H1 (cell line): ENCODE data around the gene SNRPA1. TPM values are rescaled to one million over a fixed set of nuclear protein-coding genes. Genes with fewer than 3 reads are reported as not detected.

Experiments
- CTCF ChIA-PET: fragments of 300-600 bp; sonication (Branson Sonifier 250); formaldehyde crosslinking; loops from one replicate; lab custom pipeline; 2021; ENCODE audit not compliant: partially characterized antibody; lab: Charles Lee
- POLR2A ChIA-PET: fragments of 300-600 bp; sonication (Branson Sonifier 250); formaldehyde crosslinking; loops from one replicate; lab custom pipeline; 2021; ENCODE audit warnings: inconsistent platforms; ENCODE audit not compliant: partially characterized antibody; lab: Charles Lee
- DNase-seq, 2 experiments: peaks; one replicate each; pipeline versions ENCODE4 v3.0.0 to v3.0.0-alpha.2; 2010 to 2022; ENCODE audit warnings: low spot score in 2 of 2, low read depth in 1 of 2, mixed read lengths in 1 of 2
- FAIRE-seq: peaks from 2 replicates; lab custom pipeline; 2011; peaks lifted over from hg19 to GRCh38; lab: Jason Lieb, UNC
- H2AFZ ChIP-seq: 2 replicates; pipeline ENCODE4 v1.8.1; 2012; ENCODE audit warnings: low read length, inconsistent platforms
- H2AK5ac ChIP-seq: 2 replicates; pipeline ENCODE4 v1.6.1; 2013; ENCODE audit warnings: low read depth, low read length
- H2BK120ac ChIP-seq: replicated peaks from 2 replicates; pipeline ENCODE3; 2013; ENCODE audit warnings: low read depth, low read length, inconsistent platforms
- H2BK12ac ChIP-seq: 2 replicates; pipeline ENCODE4 v1.6.1; 2013; ENCODE audit warnings: low read depth, low read length
- H2BK15ac ChIP-seq: 2 replicates; pipeline ENCODE4 v1.6.1; 2013; ENCODE audit warnings: low read length
- H2BK20ac ChIP-seq: 2 replicates; pipeline ENCODE4 v1.6.1; 2013; ENCODE audit warnings: low read length
- H2BK5ac ChIP-seq: 2 replicates; pipeline ENCODE4 v1.6.1; 2013; ENCODE audit warnings: low read depth, low read length
- H3K14ac ChIP-seq: 2 replicates; pipeline ENCODE4 v1.6.1; 2013; ENCODE audit warnings: inconsistent platforms; ENCODE audit not compliant: insufficient read length
- H3K18ac ChIP-seq: 2 replicates; pipeline ENCODE4 v1.6.1; 2013; ENCODE audit warnings: low read length; ENCODE audit errors: extremely low read depth
- H3K23ac ChIP-seq: 2 replicates; pipeline ENCODE4 v1.6.1; 2013; ENCODE audit warnings: inconsistent platforms; ENCODE audit not compliant: insufficient read length
- H3K23me2 ChIP-seq: 2 replicates; pipeline ENCODE4 v1.6.1; 2013; ENCODE audit warnings: low read depth, low read length
- H3K27ac ChIP-seq: 2 replicates; pipeline ENCODE4 v1.6.1; 2011; ENCODE audit warnings: low read depth, low read length, inconsistent platforms
- H3K27me3 ChIP-seq, 4 experiments: replicated peaks in 1 of 4; 1 replicate in 1 of 4; 2 replicates in 3 of 4; pipeline versions ENCODE4 v1.6.1 to v1.8.1; 2011 to 2013; ENCODE audit warnings: low read length in 3 of 4, mild to moderate bottlenecking in 3 of 4, inconsistent platforms in 2 of 4, mixed read lengths in 2 of 4, moderate library complexity in 1 of 4; ENCODE audit not compliant: control insufficient read depth in 3 of 4, insufficient read depth in 3 of 4; ENCODE audit errors: extremely low read depth in 1 of 4
- H3K36me3 ChIP-seq, 4 experiments: 2 replicates each; pipeline versions ENCODE4 v1.6.1 to v1.8.1; 2011 to 2013; ENCODE audit warnings: mild to moderate bottlenecking in 4 of 4, low read length in 3 of 4, moderate library complexity in 2 of 4, control low read depth in 1 of 4, inconsistent platforms in 1 of 4; ENCODE audit not compliant: insufficient read depth in 4 of 4, control insufficient read depth in 2 of 4
- H3K4ac ChIP-seq: replicated peaks from 2 replicates; pipeline ENCODE3; 2013; ENCODE audit warnings: low read length, low read depth, mixed read lengths, inconsistent platforms; ENCODE audit not compliant: insufficient read length
- H3K4me1 ChIP-seq, 4 experiments: replicated peaks in 1 of 4; 1 replicate in 1 of 4; 2 replicates in 3 of 4; pipeline versions ENCODE4 v1.6.1 to v1.8.1; 2011 to 2013; ENCODE audit warnings: low read length in 3 of 4, inconsistent platforms in 2 of 4, mixed read lengths in 1 of 4; ENCODE audit not compliant: insufficient read depth in 4 of 4, control insufficient read depth in 3 of 4
- H3K4me2 ChIP-seq, 2 experiments: 2 replicates each; pipeline versions ENCODE4 v1.6.1 to v1.8.1; 2011 to 2013; ENCODE audit warnings: low read depth in 2 of 2, low read length in 2 of 2, control low read depth in 1 of 2, inconsistent platforms in 1 of 2, mild to moderate bottlenecking in 1 of 2; ENCODE audit not compliant: insufficient read depth in 1 of 2
- H3K4me3 ChIP-seq, 4 experiments: fragments of 200-600, 300-600 bp in 1 of 4; sonication (generic), shearing (Covaris generic), sonication (Bioruptor Twin) in 1 of 4; 2 replicates each; pipeline versions ENCODE4 v1.5.1 to v1.8.1; 2011 to 2016; ENCODE audit warnings: low read length in 4 of 4, low read depth in 3 of 4, control low read depth in 2 of 4, inconsistent platforms in 2 of 4, mild to moderate bottlenecking in 2 of 4, mixed read lengths in 1 of 4, moderate library complexity in 1 of 4; ENCODE audit not compliant: insufficient read depth in 2 of 4; ENCODE audit errors: extremely low read depth in 1 of 4
- H3K56ac ChIP-seq: replicated peaks from 2 replicates; pipeline ENCODE3; 2013; ENCODE audit warnings: low read depth, mild to moderate bottlenecking, mixed read lengths, low read length, inconsistent platforms; ENCODE audit not compliant: insufficient read length
- H3K79me1 ChIP-seq: 2 replicates; pipeline ENCODE4 v1.6.1; 2013; ENCODE audit warnings: low read depth, low read length, control low read depth
- H3K79me2 ChIP-seq, 2 experiments: 2 replicates each; pipeline versions ENCODE4 v1.6.1 to v1.8.1; 2012 to 2013; ENCODE audit warnings: low read length in 2 of 2, mild to moderate bottlenecking in 2 of 2, inconsistent platforms in 1 of 2; ENCODE audit not compliant: insufficient read depth in 2 of 2, control insufficient read depth in 1 of 2
- H3K9ac ChIP-seq, 4 experiments: replicated peaks in 1 of 4; 1 replicate in 1 of 4; 2 replicates in 3 of 4; pipeline versions ENCODE4 v1.6.1 to v1.8.1; 2011 to 2013; ENCODE audit warnings: low read depth in 3 of 4, low read length in 3 of 4, control low read depth in 2 of 4, mild to moderate bottlenecking in 2 of 4, moderate library complexity in 2 of 4, inconsistent platforms in 1 of 4; ENCODE audit errors: extremely low read depth in 1 of 4
- H3K9me3 ChIP-seq, 2 experiments: 2 replicates each; pipeline versions ENCODE4 v1.6.1 to v1.8.1; 2012 to 2013; ENCODE audit warnings: mild to moderate bottlenecking in 2 of 2, moderate library complexity in 2 of 2, control low read depth in 1 of 2, inconsistent platforms in 1 of 2, low read depth in 1 of 2, low read length in 1 of 2, mixed read lengths in 1 of 2; ENCODE audit not compliant: insufficient read depth in 2 of 2
- H4K20me1 ChIP-seq, 2 experiments: replicated peaks in 1 of 2; 2 replicates each; pipeline versions ENCODE3 to v1.8.1; 2011 to 2013; ENCODE audit warnings: inconsistent platforms in 2 of 2, low read length in 2 of 2, mild to moderate bottlenecking in 1 of 2; ENCODE audit not compliant: insufficient read depth in 2 of 2, control insufficient read depth in 1 of 2
- H4K5ac ChIP-seq: 2 replicates; pipeline ENCODE4 v1.6.1; 2013; ENCODE audit warnings: low read length, low read depth, mixed read lengths, inconsistent platforms; ENCODE audit not compliant: insufficient read length
- H4K8ac ChIP-seq: 2 replicates; pipeline ENCODE4 v1.8.0; 2013; ENCODE audit warnings: mild to moderate bottlenecking, moderate library complexity, low read length, inconsistent platforms; ENCODE audit not compliant: insufficient read depth; ENCODE audit errors: extremely low read depth
- H4K91ac ChIP-seq: replicated peaks from 2 replicates; pipeline ENCODE3; 2013; ENCODE audit warnings: low read length, mixed read lengths, inconsistent platforms; ENCODE audit not compliant: insufficient read length
- CBX5 ChIP-seq: fragments of 300-800, 300-1000 bp; sonication (generic); IDR thresholded peaks from 2 replicates; pipeline ENCODE4 v1.7.1; 2016; ENCODE audit warnings: antibody characterized with exemption, low read length, low read depth
- CBX8 ChIP-seq: fragments of 300-800, 300-1000 bp; sonication (generic); IDR thresholded peaks from 2 replicates; pipeline ENCODE4 v1.7.1; 2016; ENCODE audit warnings: low read depth, low read length, borderline replicate concordance
- CREB1 ChIP-seq: IDR thresholded peaks from 2 replicates; pipeline ENCODE4 v1.6.1; 2012; ENCODE audit warnings: inconsistent platforms
- HDAC6 ChIP-seq: IDR thresholded peaks from one replicate; pipeline ENCODE4 v1.7.1; 2012; ENCODE audit warnings: low read depth, mild to moderate bottlenecking, inconsistent platforms, low read length, moderate library complexity
- JUND ChIP-seq: IDR thresholded peaks from 2 replicates; pipeline ENCODE4 v1.6.1; 2011; ENCODE audit warnings: mild to moderate bottlenecking, improper control_type of control experiment, low read length
- KDM1A ChIP-seq: fragments of 200-600, 300-600 bp; sonication (generic); IDR thresholded peaks from 2 replicates; pipeline ENCODE4 v1.7.1; 2016; ENCODE audit warnings: mild to moderate bottlenecking, low read length, borderline replicate concordance
- KDM5A ChIP-seq: fragments of 200-600 bp; IDR thresholded peaks from 2 replicates; pipeline ENCODE4 v1.7.1; 2012; ENCODE audit warnings: mild to moderate bottlenecking, low read length, inconsistent platforms, mixed read lengths
- MAFK ChIP-seq: IDR thresholded peaks from 2 replicates; pipeline ENCODE4 v1.6.1; 2012; ENCODE audit warnings: low read depth, mild to moderate bottlenecking, improper control_type of control experiment, low read length
- POLR2A ChIP-seq, 2 experiments: IDR thresholded peaks; 1 replicate in 1 of 2; 2 replicates in 1 of 2; pipeline ENCODE4 v1.6.1; 2011; ENCODE audit warnings: low read depth in 2 of 2, low read length in 2 of 2, mild to moderate bottlenecking in 2 of 2; ENCODE audit errors: control extremely low read depth in 1 of 2
- SAP30 ChIP-seq: fragments of 300-600 bp; sonication (generic); IDR thresholded peaks from 2 replicates; pipeline ENCODE4 v1.7.1; 2012; ENCODE audit warnings: low read length, moderate library complexity, mild to moderate bottlenecking, inconsistent platforms; ENCODE audit not compliant: insufficient read depth, insufficient replicate concordance
- SIRT6 ChIP-seq: IDR thresholded peaks from one replicate; pipeline ENCODE4 v1.7.1; 2012; ENCODE audit warnings: low read length, inconsistent platforms
- SP1 ChIP-seq: IDR thresholded peaks from 2 replicates; pipeline ENCODE4 v1.6.1; 2011; ENCODE audit warnings: low read depth, low read length
- TBP ChIP-seq: IDR thresholded peaks from 2 replicates; pipeline ENCODE4 v1.6.1; 2011; ENCODE audit warnings: low read depth, low read length, improper control_type of control experiment
- YY1 ChIP-seq: IDR thresholded peaks from 2 replicates; pipeline ENCODE4 v1.6.1; 2011; ENCODE audit warnings: low read depth, mild to moderate bottlenecking, low read length
- ZNF274 ChIP-seq: IDR thresholded peaks from 2 replicates; pipeline ENCODE4 v1.7.0; 2012; ENCODE audit warnings: low read length, borderline replicate concordance; ENCODE audit errors: extremely low read depth
- WGBS, 2 experiments: shearing (Covaris generic) in 1 of 2; methylation state at CpG; one replicate each; pipeline versions ENCODE4 v1.1.6 to v1.1.7; 2013 to 2015; ENCODE audit warnings: low lambda C conversion rate in 2 of 2, mixed read lengths in 2 of 2, inconsistent platforms in 1 of 2, low coverage in 1 of 2, missing lambda C conversion rate in 1 of 2; ENCODE audit not compliant: insufficient replicate concordance in 2 of 2, insufficient coverage in 1 of 2, insufficient read length in 1 of 2; ENCODE audit errors: extremely low coverage in 1 of 2, missing lambda C conversion rate in 1 of 2; 5-methylcytosine and 5-hydroxymethylcytosine counted together
- polyA plus RNA-seq, 7 experiments: library from polyadenylated mRNA; depleted of rRNA in 3 of 7; stranded (reverse) in 5 of 7; unstranded in 2 of 7; fragments of >200 nt in 5 of 7; fragments of 200-250 nt in 2 of 7; gene quantifications; 1 replicate in 5 of 7; 2 replicates in 1 of 7; 4 replicates in 1 of 7; pipeline versions ENCODE4 v1.2.1 to v1.2.3, GENCODE V29; 2011 to 2013; ENCODE audit warnings: missing spikeins in 2 of 7, mixed read lengths in 2 of 7
- total RNA-seq: library from RNA; stranded (reverse); fragmentation: NEBNext Ultra II Directional; extraction: Animal tissue kit (Norgen Biotek cat#: 25700); gene quantifications from 2 replicates; pipeline ENCODE4 v1.2.1, GENCODE V29; 2021

The SNRPA1 gene
- total and polyA plus RNA-seq, 2 of the 8 experiments (the other 6 are each of a cell fraction or from before 2014, with no cell fraction given) = 140 to 221 TPM

- H2AK5ac ChIP-seq = no peak overlapping the region
- no peak overlapping the region for H2BK120ac ChIP-seq
- H3K14ac ChIP-seq = no peak overlapping the region
- H4K20me1 ChIP-seq = peaks cover 9 to 16% of the 10 kb centered on the region in 2 experiments
- H4K91ac ChIP-seq = no peak overlapping the region
- no peak overlapping the region for H3K4me3 ChIP-seq
- ChIA-PET POLR2A (interaction anchor here (0.6 kb wide), 1 partner anchor 16 kb away, joined by 3 read pairs; no protein-coding TSS in a partner anchor), CTCF (interaction anchor here (0.6 to 2.1 kb wide), 10 partner anchors 10 to 224 kb away, joined by 3 to 10 read pairs (median 4); no protein-coding TSS in a partner anchor)
- 81% methylated on average over 5 of the region's 5 CpGs; no CpG with 5 or more reads in 1 of the 2 experiments for WGBS, 2 experiments
- H4K5ac ChIP-seq = no peak overlapping the region
- no peak overlapping the region for H2AFZ ChIP-seq
- no peak overlapping the region for H3K18ac ChIP-seq
- DNase-seq (no peak), FAIRE-seq (no peak)
- H4K8ac ChIP-seq = no peak overlapping the region
- no peaks in the 10 kb centered on the region for H3K23me2 ChIP-seq
- no peak overlapping the region for H2BK15ac ChIP-seq
- peak overlapping the region in 1 of 4 experiments; percentile 50; a peak in 1 of 7 replicates for H3K9ac ChIP-seq
- H3K4me1 ChIP-seq = peaks cover 0 to 4% (median under 1%) of the 10 kb centered on the region in 4 experiments; a peak in 2 of 7 replicates
- H2BK5ac ChIP-seq = no peak overlapping the region; the same call in 1 of the 2 replicates
- no peak overlapping the region for H2BK12ac ChIP-seq
- H3K27me3 ChIP-seq = no peaks in the 10 kb centered on the region
- no peak overlapping the region for H3K4me2 ChIP-seq
- peaks cover 22% of the 10 kb centered on the region for H3K79me1 ChIP-seq
- H2BK20ac ChIP-seq = no peak overlapping the region
- H3K9me3 ChIP-seq = no peaks in the 10 kb centered on the region
- no peak overlapping the region for H3K4ac ChIP-seq
- peaks cover 0 to 18% (median 8%) of the 10 kb centered on the region in 4 experiments; a peak in 4 of 8 replicates for H3K36me3 ChIP-seq
- H3K56ac ChIP-seq = no peak overlapping the region
- H3K79me2 ChIP-seq = peaks cover 12 to 93% of the 10 kb centered on the region in 2 experiments
- no peak overlapping the region for H3K27ac ChIP-seq
- H3K23ac ChIP-seq = no peak overlapping the region
- TF ChIP-seq CBX8 (no peak), KDM1A (no peak), CBX5 (no peak), POLR2A (IDR thresholded peaks at IDR 0.05; ENCODE audit: control extremely low read depth in 1 of 2, low read depth in 2 of 2, low read length in 2 of 2) (no peak), ZNF274 (no peak), HDAC6 (no peak), KDM5A (no peak), SAP30 (no peak), YY1 (no peak), SP1 (no peak), TBP (no peak), MAFK (no peak), SIRT6 (no peak), JUND (no peak), CREB1 (no peak)
These were observed 62.4 kb downstream of the SNRPA1 start for GRCh38 chr15:101232677-101233076.
